Measurements from ENCODE around the gene HERC2. TPM values are rescaled to one million over a fixed set of nuclear protein-coding genes. Genes with fewer than 3 reads are reported as not detected.

HERC2 gene
- total and polyA plus RNA-seq, 7 donors: 23.9 to 59.7 (median 41.1) TPM

DNA sequence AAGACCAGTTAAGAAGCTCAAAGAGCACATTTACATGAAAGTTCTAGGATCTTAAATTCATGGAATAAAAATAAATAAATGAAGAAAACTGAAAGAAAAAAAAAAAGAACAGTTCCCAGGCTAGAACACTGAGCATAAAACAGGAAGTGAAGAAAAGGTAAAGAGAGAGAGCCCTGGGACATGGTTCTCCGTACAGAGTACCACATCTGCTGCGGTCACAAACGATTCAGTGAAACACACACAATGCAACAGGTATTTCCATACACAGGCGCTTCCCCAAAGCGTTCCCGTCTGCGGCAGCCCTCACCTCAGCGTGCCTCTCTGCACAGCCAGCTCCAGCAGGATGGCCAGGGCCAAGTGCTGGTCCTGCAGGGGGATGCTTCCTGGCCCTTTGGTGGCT, 49.4 kb downstream of the HERC2 start:
- no peak for DNase-seq
- Histone ChIP-seq H3K27ac (no peak overlapping the region), H3K9me3 (no peaks in the 10 kb centered on the region), H3K36me3 (ENCODE audit: insufficient read depth in 1 of 2, low read depth in 1 of 2) (peaks cover 2 to 80% of the 10 kb centered on the region in 2 donors), H3K27me3 (ENCODE audit: insufficient read depth in 3 of 3, low read length in 2 of 3) (no peaks in the 10 kb centered on the region), H3K4me3 (no peak overlapping the region), H3K4me1 (no peaks in the 10 kb centered on the region)
- ATAC-seq: no peak
- 94 to 95% (median 94%) methylated on average over 8 of the region's 8 CpGs for WGBS, 3 donors
- intact Hi-C loops (cut with DNase I): no loop called here
- TF ChIP-seq, protein P1, sequence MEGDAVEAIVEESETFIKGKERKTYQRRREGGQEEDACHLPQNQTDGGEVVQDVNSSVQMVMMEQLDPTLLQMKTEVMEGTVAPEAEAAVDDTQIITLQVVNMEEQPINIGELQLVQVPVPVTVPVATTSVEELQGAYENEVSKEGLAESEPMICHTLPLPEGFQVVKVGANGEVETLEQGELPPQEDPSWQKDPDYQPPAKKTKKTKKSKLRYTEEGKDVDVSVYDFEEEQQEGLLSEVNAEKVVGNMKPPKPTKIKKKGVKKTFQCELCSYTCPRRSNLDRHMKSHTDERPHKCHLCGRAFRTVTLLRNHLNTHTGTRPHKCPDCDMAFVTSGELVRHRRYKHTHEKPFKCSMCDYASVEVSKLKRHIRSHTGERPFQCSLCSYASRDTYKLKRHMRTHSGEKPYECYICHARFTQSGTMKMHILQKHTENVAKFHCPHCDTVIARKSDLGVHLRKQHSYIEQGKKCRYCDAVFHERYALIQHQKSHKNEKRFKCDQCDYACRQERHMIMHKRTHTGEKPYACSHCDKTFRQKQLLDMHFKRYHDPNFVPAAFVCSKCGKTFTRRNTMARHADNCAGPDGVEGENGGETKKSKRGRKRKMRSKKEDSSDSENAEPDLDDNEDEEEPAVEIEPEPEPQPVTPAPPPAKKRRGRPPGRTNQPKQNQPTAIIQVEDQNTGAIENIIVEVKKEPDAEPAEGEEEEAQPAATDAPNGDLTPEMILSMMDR (IDR thresholded peaks at IDR 0.05): no peak

DNA sequence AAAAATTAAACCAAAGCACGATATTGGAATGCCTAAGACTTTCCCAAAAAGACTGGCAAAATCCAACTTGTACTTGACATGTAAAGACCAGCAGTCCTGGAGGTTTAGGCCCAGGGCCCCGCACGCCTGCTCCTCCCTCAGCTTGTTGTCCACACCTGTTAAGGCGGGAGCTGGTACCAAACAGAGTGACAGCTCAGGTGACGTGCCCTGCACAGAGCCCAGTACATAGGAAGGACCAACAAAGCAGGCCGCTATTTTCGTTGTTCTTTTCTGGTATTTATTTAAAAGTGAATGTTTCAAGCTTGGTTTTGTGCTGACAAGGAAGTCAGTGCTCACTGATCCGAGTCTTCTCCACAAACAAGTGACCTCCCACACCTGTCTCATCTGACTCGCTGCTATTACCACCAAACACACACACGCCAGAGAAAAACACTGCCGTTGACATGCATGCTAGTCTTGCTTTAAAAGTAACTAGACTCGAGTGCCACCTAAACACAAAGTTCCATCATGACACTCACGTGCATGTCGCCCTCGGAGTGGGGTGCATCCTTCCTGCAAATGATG, 50.2 kb downstream of the HERC2 start:
- no peak overlapping the region for H3K4me3 ChIP-seq
- 91 to 97% (median 95%) methylated on average over 15 of the region's 15 CpGs for WGBS, 3 donors
- no peaks in the 10 kb centered on the region for H3K4me1 ChIP-seq
- H3K27ac ChIP-seq: no peak overlapping the region
- H3K27me3 ChIP-seq (ENCODE audit: insufficient read depth in 3 of 3, low read length in 2 of 3): no peaks in the 10 kb centered on the region
- H3K9me3 ChIP-seq: no peaks in the 10 kb centered on the region
- peaks cover 2 to 80% of the 10 kb centered on the region in 2 donors for H3K36me3 ChIP-seq (ENCODE audit: insufficient read depth in 1 of 2, low read depth in 1 of 2)
- no peak for DNase-seq
- intact Hi-C loops (cut with DNase I): no loop called here
- no peak for ATAC-seq
- TF ChIP-seq, protein P1 (IDR thresholded peaks at IDR 0.05): no peak

DNA sequence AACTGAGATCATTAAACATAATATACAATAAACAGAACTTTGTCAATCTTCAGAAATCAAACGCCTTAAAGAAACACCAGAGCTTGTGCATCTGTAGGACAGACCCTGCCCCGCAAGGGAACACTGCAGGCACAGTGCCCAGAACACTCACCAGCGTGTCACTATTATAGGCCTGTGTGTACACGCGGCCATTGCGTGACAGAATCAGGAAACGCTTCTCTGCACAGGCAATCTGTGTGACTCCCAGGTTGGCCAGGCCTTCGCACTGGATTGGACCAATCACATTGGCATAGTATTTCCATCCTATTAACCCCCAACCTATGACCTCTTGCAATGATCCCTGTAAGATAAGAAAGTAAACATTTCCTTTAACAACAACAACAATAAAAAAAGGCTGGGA, 52.9 kb downstream of the HERC2 start:
- Histone ChIP-seq H3K4me1 (no peaks in the 10 kb centered on the region), H3K27me3 (ENCODE audit: insufficient read depth in 3 of 3, low read length in 2 of 3) (no peaks in the 10 kb centered on the region), H3K27ac (no peak overlapping the region), H3K36me3 (ENCODE audit: insufficient read depth in 1 of 2, low read depth in 1 of 2) (peaks cover 2 to 89% of the 10 kb centered on the region in 2 donors), H3K4me3 (no peak overlapping the region), H3K9me3 (no peaks in the 10 kb centered on the region)
- DNase-seq (no peak), ATAC-seq (no peak)
- intact Hi-C loops (cut with DNase I): no loop called here
- 84 to 89% (median 87%) methylated on average over 8 of the region's 8 CpGs for WGBS, 3 donors
- TF ChIP-seq, protein P1 (IDR thresholded peaks at IDR 0.05): no peak

- no peak overlapping the region for H3K27ac ChIP-seq
- H3K36me3 ChIP-seq (ENCODE audit: insufficient read depth in 1 of 2, low read depth in 1 of 2): peaks cover 2 to 93% of the 10 kb centered on the region in 2 donors
- ATAC-seq: no peak
- no peaks in the 10 kb centered on the region for H3K4me1 ChIP-seq
- intact Hi-C loops (cut with DNase I): no loop called here
- H3K9me3 ChIP-seq: no peaks in the 10 kb centered on the region
- H3K27me3 ChIP-seq (ENCODE audit: insufficient read depth in 3 of 3, low read length in 2 of 3): no peaks in the 10 kb centered on the region
- TF ChIP-seq, protein P1 (IDR thresholded peaks at IDR 0.05): no peak
- no peak overlapping the region for H3K4me3 ChIP-seq
- DNase-seq: no peak
These were observed 54.3 kb downstream of the HERC2 start for GRCh38 chr15:28267727-28268126.

Data from psoas muscle (tissue), 8 donors.